ENCODE data around the gene TLE4. TPM values are rescaled to one million over a fixed set of nuclear protein-coding genes. Genes with fewer than 3 reads are reported as not detected.

TLE4 gene
- total and polyA plus RNA-seq, 2 of the 13 experiments (the other 11 are each of a cell fraction or from before 2014, with no cell fraction given): 2.0 to 2.3 TPM

DNA sequence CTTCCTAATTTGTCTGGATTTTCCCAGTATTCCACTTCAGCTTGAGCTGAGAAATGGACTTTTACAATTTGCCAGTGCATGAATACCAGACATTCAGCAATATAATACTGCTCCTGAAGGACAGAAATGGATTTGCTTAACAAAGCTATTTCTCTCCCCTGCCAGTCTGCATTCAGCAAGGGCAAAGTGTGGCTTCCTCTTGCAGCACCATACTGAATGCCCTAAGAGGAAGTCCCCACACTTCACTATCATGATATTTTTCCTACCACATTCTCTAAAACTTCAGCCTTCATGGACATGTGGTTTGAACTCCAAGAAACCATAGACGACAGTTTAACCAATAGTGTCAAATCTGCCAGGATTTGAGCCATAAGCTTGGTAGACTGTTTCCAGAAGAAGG is 19.8 kb upstream of the TLE4 start (continued):
- no peak for TF ChIP-seq ZBTB26 (CRISPR knock-in tag; IDR thresholded peaks at IDR 0.05; ENCODE audit: borderline replicate concordance)

GRCh38 chr9:79555474-79556089 is 16.2 kb upstream of the TLE4 start:
- Histone ChIP-seq H3K79me2 (ENCODE audit: insufficient read depth, low read length) (no peaks in the 10 kb centered on the region), H3K27me3 (ENCODE audit: control insufficient read depth in 1 of 2, insufficient read depth in 2 of 2, low read length in 2 of 2) (no peaks in the 10 kb centered on the region), H2AFZ (ENCODE audit: low read length) (no peak overlapping the region), H3K36me3 (replicated peaks in 1 of 2; ENCODE audit: control insufficient read depth in 1 of 2, insufficient read depth in 2 of 2, low read length in 2 of 2) (no peaks in the 10 kb centered on the region), H3K9me3 (ENCODE audit: low read length) (0 out of 2 replicates have a peak, but pooled peaks cover 3% of the 10 kb centered on the region), H3K4me1 (ENCODE audit: insufficient read depth, low read length) (no peaks in the 10 kb centered on the region), H3K4me2 (ENCODE audit: low read depth, low read length) (no peak overlapping the region), H3K4me3 (replicated peaks in 1 of 3; ENCODE audit: insufficient read depth in 1 of 3, low read depth in 2 of 3, low read length in 3 of 3) (no peak overlapping the region), H3K9ac (ENCODE audit: insufficient read depth, low read depth, low read length) (no peak overlapping the region), H3K27ac (ENCODE audit: extremely low read length, insufficient read depth, low read length) (no peak overlapping the region), H4K20me1 (ENCODE audit: insufficient read depth, low read length) (no peaks in the 10 kb centered on the region)
- ATAC-seq (no peak), FAIRE-seq (no peak), DNase-seq (ENCODE audit: low spot score) (no peak)
- CTCF ChIA-PET (ENCODE audit: low intra/inter-chr PET ratio, low total read pairs): no interaction called here
- intact Hi-C loops (cut with micrococcal nuclease; ENCODE audit: unreplicated experiment) (no loop called here), in situ Hi-C loops (cut with HindIII; ENCODE audit: extremely low pct_ligation_motif_present, low pct_unique_long_range_greater_than_20kb) (no loop called here)
- no peak for TF ChIP-seq ZNF577 (CRISPR knock-in tag; IDR thresholded peaks at IDR 0.05; ENCODE audit: borderline replicate concordance, low read depth)
- TF ChIP-seq, protein P1, sequence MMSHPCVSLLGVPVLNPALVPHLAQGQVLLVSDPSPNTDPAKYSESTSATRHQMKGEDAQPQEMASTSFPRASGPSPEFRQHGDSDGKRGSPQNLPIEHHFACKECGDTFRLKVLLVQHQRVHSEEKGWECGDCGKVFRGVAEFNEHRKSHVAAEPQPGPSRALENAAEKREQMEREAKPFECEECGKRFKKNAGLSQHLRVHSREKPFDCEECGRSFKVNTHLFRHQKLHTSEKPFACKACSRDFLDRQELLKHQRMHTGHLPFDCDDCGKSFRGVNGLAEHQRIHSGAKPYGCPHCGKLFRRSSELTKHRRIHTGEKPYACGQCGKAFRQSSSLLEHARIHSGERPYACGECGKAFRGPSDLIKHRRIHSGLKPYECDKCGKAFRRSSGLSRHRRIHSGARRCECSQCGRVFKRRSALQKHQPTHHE (CRISPR knock-in tag; IDR thresholded peaks at IDR 0.05; ENCODE audit: borderline replicate concordance): no peak
- no peak for TF ChIP-seq PLRG1 (conservative IDR thresholded peaks at IDR 0.05)
- no peak for TF ChIP-seq ESRRA (CRISPR knock-in tag; IDR thresholded peaks at IDR 0.05; ENCODE audit: low read depth)
- TF ChIP-seq ZNF546 (CRISPR knock-in tag; conservative IDR thresholded peaks at IDR 0.05): no peak
- no peak for TF ChIP-seq ZNF629 (CRISPR knock-in tag; conservative IDR thresholded peaks at IDR 0.05)
- TF ChIP-seq SOX5 (CRISPR knock-in tag; IDR thresholded peaks at IDR 0.05; ENCODE audit: borderline replicate concordance): no peak
- no peak for TF ChIP-seq ZSCAN22 (CRISPR knock-in tag; IDR thresholded peaks at IDR 0.05)
- no peak for TF ChIP-seq MAFG (CRISPR knock-in tag; IDR thresholded peaks at IDR 0.05)
- no peak for TF ChIP-seq SP5 (CRISPR knock-in tag; IDR thresholded peaks at IDR 0.05; ENCODE audit: borderline replicate concordance, low read depth)
- no peak for TF ChIP-seq ZNF264 (CRISPR knock-in tag; IDR thresholded peaks at IDR 0.05)
- TF ChIP-seq ZNF670 (CRISPR knock-in tag; IDR thresholded peaks at IDR 0.05; ENCODE audit: borderline replicate concordance): no peak
- TF ChIP-seq GATAD1 (CRISPR knock-in tag; IDR thresholded peaks at IDR 0.05): no peak
- no peak for TF ChIP-seq NFE2 (CRISPR knock-in tag; IDR thresholded peaks at IDR 0.05)
- no peak for TF ChIP-seq ADNP (CRISPR knock-in tag; IDR thresholded peaks at IDR 0.05)
- POLR2A ChIA-PET: no interaction called here
- WGBS (ENCODE audit: low lambda C conversion rate): 2% methylated on average over 5 of the region's 5 CpGs
- BruUV-seq (replicated peaks): no TSS peak

Data from HepG2 (cell line).